Stomach (tissue), 9 donors: Measurements from ENCODE around the gene SMR3B. TPM values are rescaled to one million over a fixed set of nuclear protein-coding genes. Genes with fewer than 3 reads are reported as not detected.

Experiments used
- DNase-seq, 2 donors: peaks; one replicate each; pipeline versions ENCODE4 v3.0.0 to v3.0.0-alpha.2; 2013 to 2019
- H3K27ac ChIP-seq, 5 donors: fragments of 200-600 bp in 4 of 5; sonication (generic) in 4 of 5; one replicate each; pipeline ENCODE4 v1.5.1; 2013 to 2019; ENCODE audit warnings: mild to moderate bottlenecking in 1 of 5, moderate library complexity in 1 of 5
- H3K27me3 ChIP-seq, 3 donors: fragments of 200-600 bp; sonication (generic); one replicate each; pipeline ENCODE4 v1.5.1; 2017 to 2019; ENCODE audit warnings: mixed run types in 1 of 3
- H3K36me3 ChIP-seq, 4 donors: fragments of 200-600 bp; sonication (generic); 1 replicate in 3 of 4; 2 replicates in 1 of 4; pipeline ENCODE4 v1.5.1; 2016 to 2019
- H3K4me1 ChIP-seq, 4 donors: fragments of 200-600 bp; sonication (generic); one replicate each; pipeline ENCODE4 v1.5.1; 2016 to 2019
- H3K4me3 ChIP-seq, 4 donors: fragments of 200-600 bp; sonication (generic) in 3 of 4; one replicate each; pipeline ENCODE4 v1.5.1; 2016 to 2019; ENCODE audit warnings: mild to moderate bottlenecking in 1 of 4
- H3K9me3 ChIP-seq, 4 donors: fragments of 200-600 bp; sonication (generic); one replicate each; pipeline ENCODE4 v1.5.1; 2016 to 2019
- EP300 ChIP-seq: sonication (generic); formaldehyde crosslinking; IDR thresholded peaks from one replicate; pipeline ENCODE4 v1.6.1; 2017; ENCODE audit warnings: antibody characterized with exemption
- POLR2A ChIP-seq, 4 donors: fragments of 450-650 bp; IDR thresholded peaks; one replicate each; pipeline ENCODE4 v1.6.1; 2016; ENCODE audit warnings: antibody characterized with exemption in 4 of 4, control low read depth in 2 of 4, mild to moderate bottlenecking in 1 of 4, moderate library complexity in 1 of 4
- POLR2AphosphoS5 ChIP-seq, 3 donors: sonication (generic); formaldehyde crosslinking; IDR thresholded peaks; one replicate each; pipeline ENCODE4 v1.6.1; 2016; ENCODE audit warnings: antibody characterized with exemption in 3 of 3
- WGBS, 5 donors: extraction: QIAGEN DNeasy Blood & Tissue Kit in 3 of 5; methylation state at CpG; one replicate each; pipeline versions ENCODE4 v1.1.5 to v1.1.7; 2013 to 2018; 5-methylcytosine and 5-hydroxymethylcytosine counted together
- intact Hi-C: fragments of 100-400 bp; cut with DNase I; formaldehyde crosslinking; loops from one replicate; pipeline ENCODE4 v1.15.1; 2023; ENCODE audit warnings: low total_unique reads
- polyA plus RNA-seq, 3 donors: library from polyadenylated mRNA; stranded (reverse); fragments of 200-250 nt; gene quantifications; one replicate each; pipeline ENCODE4 v1.2.3, GENCODE V29; 2013
- total RNA-seq, 5 donors: library from RNA; depleted of rRNA; stranded (reverse); fragments of >200 nt; gene quantifications; one replicate each; pipeline versions ENCODE4 v1.1.0 to v1.2.3, GENCODE V29; 2014 to 2016
- TF ChIP-seq, protein P1 (sequence below), 7 experiments: fragments of 450-650 bp in 4 of 7; fragments of 200-600 bp in 3 of 7; sonication (generic) in 3 of 7; IDR thresholded peaks; one replicate each; pipeline ENCODE4 v1.5.1; 2016 to 2019; ENCODE audit warnings: antibody characterized with exemption in 7 of 7, control low read depth in 2 of 7, mild to moderate bottlenecking in 1 of 7
- donor health status: healthy with polysubstance abuse.
- donor health status: Bipolar disorder and iron deficiency.
- donor health status: healthy.

The SMR3B gene
- total and polyA plus RNA-seq, 8 donors, result not detected

DNA sequence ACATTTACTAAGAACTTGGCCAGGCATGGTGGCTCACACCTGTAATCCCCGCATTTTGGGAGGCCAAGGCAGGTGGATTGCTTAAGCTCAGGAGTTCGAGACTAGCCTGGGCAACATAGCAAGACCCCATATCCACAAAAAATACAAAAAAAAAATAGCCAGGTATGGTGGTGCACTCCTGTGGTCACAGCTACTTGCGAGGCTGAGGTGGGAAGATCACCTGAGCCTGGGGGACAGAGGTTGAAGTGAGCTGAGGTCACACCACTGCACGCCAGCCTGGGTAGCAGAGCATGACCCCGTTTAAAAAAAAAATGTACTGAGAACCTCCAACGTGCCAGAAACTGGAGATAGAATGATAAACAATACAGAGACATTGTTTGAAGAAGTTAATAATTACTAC lies 22.8 kb downstream of the SMR3B start:
- whole genome bisulfite sequencing, 5 donors, result 45 to 61% (median 52%) methylated on average over 6 of the region's 6 CpGs
- intact Hi-C loops, result no loop called here
- H3K4me1 ChIP-seq, result no peaks in the 10 kb centered on the region
- TF ChIP-seq, protein P1, sequence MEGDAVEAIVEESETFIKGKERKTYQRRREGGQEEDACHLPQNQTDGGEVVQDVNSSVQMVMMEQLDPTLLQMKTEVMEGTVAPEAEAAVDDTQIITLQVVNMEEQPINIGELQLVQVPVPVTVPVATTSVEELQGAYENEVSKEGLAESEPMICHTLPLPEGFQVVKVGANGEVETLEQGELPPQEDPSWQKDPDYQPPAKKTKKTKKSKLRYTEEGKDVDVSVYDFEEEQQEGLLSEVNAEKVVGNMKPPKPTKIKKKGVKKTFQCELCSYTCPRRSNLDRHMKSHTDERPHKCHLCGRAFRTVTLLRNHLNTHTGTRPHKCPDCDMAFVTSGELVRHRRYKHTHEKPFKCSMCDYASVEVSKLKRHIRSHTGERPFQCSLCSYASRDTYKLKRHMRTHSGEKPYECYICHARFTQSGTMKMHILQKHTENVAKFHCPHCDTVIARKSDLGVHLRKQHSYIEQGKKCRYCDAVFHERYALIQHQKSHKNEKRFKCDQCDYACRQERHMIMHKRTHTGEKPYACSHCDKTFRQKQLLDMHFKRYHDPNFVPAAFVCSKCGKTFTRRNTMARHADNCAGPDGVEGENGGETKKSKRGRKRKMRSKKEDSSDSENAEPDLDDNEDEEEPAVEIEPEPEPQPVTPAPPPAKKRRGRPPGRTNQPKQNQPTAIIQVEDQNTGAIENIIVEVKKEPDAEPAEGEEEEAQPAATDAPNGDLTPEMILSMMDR (IDR thresholded peaks at IDR 0.05), result no peak
- no peak for TF ChIP-seq POLR2A (IDR thresholded peaks at IDR 0.05)
- H3K9me3 ChIP-seq, result no peaks in the 10 kb centered on the region
- no peak for DNase-seq
- H3K27ac ChIP-seq, result no peak overlapping the region
- H3K4me3 ChIP-seq, result no peak overlapping the region
- H3K27me3 ChIP-seq, result no peaks in the 10 kb centered on the region
- no peaks in the 10 kb centered on the region for H3K36me3 ChIP-seq

DNA sequence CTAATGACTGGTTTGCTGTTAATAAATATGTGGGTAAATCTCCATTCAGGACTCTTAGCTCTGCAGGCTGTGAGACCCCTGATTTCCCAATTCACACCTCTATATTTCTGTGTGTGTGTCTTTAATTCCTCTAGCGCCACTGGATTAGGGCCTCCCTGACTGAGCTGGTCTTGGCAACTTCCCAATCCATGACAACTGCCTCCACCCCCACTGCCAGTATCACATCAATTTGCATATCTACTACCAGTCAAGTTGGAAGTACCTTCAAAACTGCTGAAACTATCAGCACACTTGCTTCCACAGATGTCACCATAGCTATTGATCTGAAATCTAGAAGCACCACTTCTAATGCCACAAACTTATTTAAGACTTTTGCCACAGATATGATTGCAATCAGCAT lies 42.4 kb downstream of the SMR3B start:
- no peaks in the 10 kb centered on the region for H3K9me3 ChIP-seq
- no peak overlapping the region for H3K4me3 ChIP-seq
- no peak for DNase-seq
- WGBS, 5 donors, result 68 to 87% (median 78%) methylated on average over 1 of the region's 1 CpG
- no peaks in the 10 kb centered on the region for H3K27me3 ChIP-seq
- no peaks in the 10 kb centered on the region for H3K36me3 ChIP-seq
- TF ChIP-seq, protein P1 (IDR thresholded peaks at IDR 0.05), result no peak
- TF ChIP-seq POLR2AphosphoS5 (IDR thresholded peaks at IDR 0.05), result no peak
- no peak for TF ChIP-seq EP300
- no peak for TF ChIP-seq POLR2A (IDR thresholded peaks at IDR 0.05)
- intact Hi-C loops, result no loop called here
- H3K27ac ChIP-seq, result no peak overlapping the region
- H3K4me1 ChIP-seq, result no peaks in the 10 kb centered on the region

DNA sequence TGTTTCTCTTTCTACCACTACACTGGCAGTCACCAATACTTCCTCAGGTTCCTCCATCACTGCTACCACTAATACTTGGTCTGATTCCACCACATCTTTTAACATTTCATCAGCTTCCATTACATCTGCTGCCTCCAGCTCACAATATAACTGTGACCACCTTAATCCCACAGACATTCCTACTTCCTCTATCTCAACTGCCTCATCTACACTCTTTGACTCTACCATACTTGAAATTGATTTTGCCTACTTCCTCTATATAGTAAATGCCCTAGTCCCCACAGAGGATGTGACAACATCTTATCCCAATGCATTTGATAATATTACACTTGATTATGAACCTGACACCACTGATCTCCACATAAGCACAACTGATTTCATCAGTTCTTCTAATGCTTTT lies 43.9 kb downstream of the SMR3B start:
- TF ChIP-seq, protein P1 (IDR thresholded peaks at IDR 0.05), result no peak
- TF ChIP-seq POLR2A (IDR thresholded peaks at IDR 0.05) (no peak), POLR2AphosphoS5 (IDR thresholded peaks at IDR 0.05) (no peak), EP300 (no peak)
- no peak overlapping the region for H3K4me3 ChIP-seq
- no peaks in the 10 kb centered on the region for H3K36me3 ChIP-seq
- no peak overlapping the region for H3K27ac ChIP-seq
- intact Hi-C loops, result no loop called here
- DNase-seq, result no peak
- no peaks in the 10 kb centered on the region for H3K27me3 ChIP-seq
- peaks cover 0 to 3% (median 0%) of the 10 kb centered on the region in 4 donors for H3K9me3 ChIP-seq
- H3K4me1 ChIP-seq, result no peaks in the 10 kb centered on the region

DNA sequence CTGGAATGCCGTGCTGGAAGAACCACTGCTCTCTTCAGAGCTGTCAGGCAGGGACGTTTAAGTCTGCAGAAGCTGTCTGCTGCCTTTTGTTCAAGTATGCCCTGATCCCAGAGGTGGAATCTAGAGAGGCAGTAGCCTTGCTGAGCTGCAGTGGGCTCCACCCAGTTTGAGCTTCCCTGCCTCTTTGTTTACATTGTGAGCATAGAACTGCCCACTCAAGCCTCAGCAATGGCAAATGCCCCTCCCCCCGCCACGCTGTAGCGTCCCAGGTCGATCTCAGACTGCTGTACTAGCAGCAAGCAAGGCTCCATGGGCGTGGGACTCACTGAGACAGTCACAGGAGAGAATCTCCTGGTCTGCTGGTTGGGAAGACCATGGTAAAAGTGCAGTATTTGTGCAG lies 54.3 kb downstream of the SMR3B start:
- Histone ChIP-seq H3K36me3 (no peaks in the 10 kb centered on the region), H3K27me3 (no peaks in the 10 kb centered on the region), H3K9me3 (no peaks in the 10 kb centered on the region), H3K27ac (no peak overlapping the region), H3K4me1 (no peaks in the 10 kb centered on the region), H3K4me3 (no peak overlapping the region)
- 54 to 70% (median 59%) methylated on average over 7 of the region's 7 CpGs for WGBS, 5 donors
- TF ChIP-seq EP300 (no peak), POLR2A (IDR thresholded peaks at IDR 0.05) (no peak), POLR2AphosphoS5 (IDR thresholded peaks at IDR 0.05) (no peak)
- TF ChIP-seq, protein P1 (IDR thresholded peaks at IDR 0.05), result no peak
- intact Hi-C loops, result no loop called here
- DNase-seq, result no peak

Other genes with a start within 250 kb of the SMR3B start
- not detected for gene PRR27, start 228.9 kb upstream of the SMR3B start, total RNA-seq
- gene PRR27, start 228.9 kb upstream of the SMR3B start, polyA plus RNA-seq, result not detected
- gene ODAM, start 187.4 kb upstream of the SMR3B start, total RNA-seq, result 1 to 10 TPM in 1 of 5 donors, under 1 TPM in 1, not detected in 3; 0.37 to 7.1 TPM
- 10 to 100 TPM; 11.9 to 20.3 (median 15.9) TPM for gene ODAM, start 187.4 kb upstream of the SMR3B start, polyA plus RNA-seq
- gene FDCSP, start 157.0 kb upstream of the SMR3B start, total RNA-seq, result not detected
- 10 to 100 TPM in 1 of 3 donors, not detected in 2; 46.5 TPM for gene FDCSP, start 157.0 kb upstream of the SMR3B start, polyA plus RNA-seq
- gene CSN3, start 140.5 kb upstream of the SMR3B start, total RNA-seq, result not detected
- gene CSN3, start 140.5 kb upstream of the SMR3B start, polyA plus RNA-seq, result not detected
- not detected for gene CABS1, start 48.1 kb upstream of the SMR3B start, total RNA-seq
- not detected for gene CABS1, start 48.1 kb upstream of the SMR3B start, polyA plus RNA-seq
- gene SMR3A, start 22.4 kb upstream of the SMR3B start, total RNA-seq, result not detected
- not detected for gene SMR3A, start 22.4 kb upstream of the SMR3B start, polyA plus RNA-seq
- not detected for gene OPRPN, start 14.8 kb downstream of the SMR3B start, total RNA-seq
- not detected for gene OPRPN, start 14.8 kb downstream of the SMR3B start, polyA plus RNA-seq
- not detected for gene MUC7, start 89.1 kb downstream of the SMR3B start, total RNA-seq
- not detected for gene MUC7, start 89.1 kb downstream of the SMR3B start, polyA plus RNA-seq
- not detected for gene AMTN, start 135.4 kb downstream of the SMR3B start, total RNA-seq
- under 1 TPM in 1 of 3 donors, not detected in 2; 0.23 TPM for gene AMTN, start 135.4 kb downstream of the SMR3B start, polyA plus RNA-seq
- not detected for gene AMBN, start 209.1 kb downstream of the SMR3B start, total RNA-seq
- not detected for gene AMBN, start 209.1 kb downstream of the SMR3B start, polyA plus RNA-seq
- gene ENAM, start 245.6 kb downstream of the SMR3B start, total RNA-seq, result 1 to 10 TPM in 1 of 5 donors, under 1 TPM in 2, not detected in 2; 0.14 to 1.7 (median 0.45) TPM
- under 1 TPM; 0.20 to 0.92 (median 0.44) TPM for gene ENAM, start 245.6 kb downstream of the SMR3B start, polyA plus RNA-seq